ENCODE results near the gene DCAKD. TPM values are rescaled to one million over a fixed set of nuclear protein-coding genes. Genes with fewer than 3 reads are reported as not detected.

The DCAKD gene
- total and polyA plus RNA-seq, 12 donors: 21.1 to 46.2 (median 31.9) TPM

DNA sequence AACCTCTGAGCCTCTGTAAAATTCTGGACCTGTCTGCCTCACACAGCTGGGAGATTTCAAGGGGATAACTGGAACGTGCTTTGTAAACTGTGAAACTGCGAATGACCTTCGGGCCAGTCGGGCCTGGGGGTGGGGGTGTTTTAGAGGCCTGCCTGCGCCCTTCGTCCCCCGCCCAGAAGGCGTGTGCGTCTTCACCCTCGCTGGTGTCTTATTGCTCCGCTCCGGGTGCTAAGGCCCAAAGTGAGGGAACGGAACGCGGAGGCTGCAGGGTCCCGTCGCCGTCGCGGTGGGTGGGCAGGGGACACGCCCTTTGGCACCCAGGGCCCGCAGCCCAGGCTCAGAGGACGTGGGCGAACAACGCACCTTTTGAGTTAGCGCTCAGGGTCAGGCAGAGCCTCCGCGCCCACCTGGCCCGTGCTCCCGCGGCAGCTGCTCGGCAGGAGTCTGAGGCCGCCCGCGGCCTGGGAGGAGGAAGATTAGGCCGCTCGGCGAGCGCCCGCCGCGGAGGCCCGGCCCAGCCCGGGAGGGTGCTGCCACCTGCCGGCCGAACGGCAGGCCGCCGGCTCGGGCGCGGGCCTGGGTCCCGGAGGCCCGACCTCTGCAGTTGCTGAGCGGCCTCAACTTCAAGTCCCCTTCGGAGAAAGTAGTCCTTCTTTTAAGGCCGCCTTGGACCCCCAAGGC, 29.7 kb downstream of the DCAKD start:
- ATAC-seq: peak; percentile 76 to 86 (median 80)
- WGBS, 2 donors: 4 to 5% methylated on average over 57 of the region's 57 CpGs
- peak overlapping the region; percentile 4 to 61 (median 53) for H3K4me3 ChIP-seq
- H3K27ac ChIP-seq: peak overlapping the region in 9 of 10 donors; percentile 61 to 81 (median 71)
- peak; percentile 44 to 81 for DNase-seq
- no peaks in the 10 kb centered on the region for H3K9me3 ChIP-seq
- peaks cover 0 to 44% (median 0%) of the 10 kb centered on the region in 7 donors for H3K27me3 ChIP-seq
- peaks cover 13 to 46% (median 38%) of the 10 kb centered on the region in 9 donors for H3K4me1 ChIP-seq
- H3K36me3 ChIP-seq: peaks cover 0 to 12% (median 2%) of the 10 kb centered on the region in 9 donors
- TF ChIP-seq, protein P1, sequence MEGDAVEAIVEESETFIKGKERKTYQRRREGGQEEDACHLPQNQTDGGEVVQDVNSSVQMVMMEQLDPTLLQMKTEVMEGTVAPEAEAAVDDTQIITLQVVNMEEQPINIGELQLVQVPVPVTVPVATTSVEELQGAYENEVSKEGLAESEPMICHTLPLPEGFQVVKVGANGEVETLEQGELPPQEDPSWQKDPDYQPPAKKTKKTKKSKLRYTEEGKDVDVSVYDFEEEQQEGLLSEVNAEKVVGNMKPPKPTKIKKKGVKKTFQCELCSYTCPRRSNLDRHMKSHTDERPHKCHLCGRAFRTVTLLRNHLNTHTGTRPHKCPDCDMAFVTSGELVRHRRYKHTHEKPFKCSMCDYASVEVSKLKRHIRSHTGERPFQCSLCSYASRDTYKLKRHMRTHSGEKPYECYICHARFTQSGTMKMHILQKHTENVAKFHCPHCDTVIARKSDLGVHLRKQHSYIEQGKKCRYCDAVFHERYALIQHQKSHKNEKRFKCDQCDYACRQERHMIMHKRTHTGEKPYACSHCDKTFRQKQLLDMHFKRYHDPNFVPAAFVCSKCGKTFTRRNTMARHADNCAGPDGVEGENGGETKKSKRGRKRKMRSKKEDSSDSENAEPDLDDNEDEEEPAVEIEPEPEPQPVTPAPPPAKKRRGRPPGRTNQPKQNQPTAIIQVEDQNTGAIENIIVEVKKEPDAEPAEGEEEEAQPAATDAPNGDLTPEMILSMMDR (IDR thresholded peaks at IDR 0.05): peak; percentile 77 to 99 (median 92)
- intact Hi-C loops (cut with DNase I): loop anchor here in 9 of 10 donors (1.0 to 10.0 kb wide), 11 partner anchors 73 to 249 kb away; a partner anchor contains a TSS

DNA sequence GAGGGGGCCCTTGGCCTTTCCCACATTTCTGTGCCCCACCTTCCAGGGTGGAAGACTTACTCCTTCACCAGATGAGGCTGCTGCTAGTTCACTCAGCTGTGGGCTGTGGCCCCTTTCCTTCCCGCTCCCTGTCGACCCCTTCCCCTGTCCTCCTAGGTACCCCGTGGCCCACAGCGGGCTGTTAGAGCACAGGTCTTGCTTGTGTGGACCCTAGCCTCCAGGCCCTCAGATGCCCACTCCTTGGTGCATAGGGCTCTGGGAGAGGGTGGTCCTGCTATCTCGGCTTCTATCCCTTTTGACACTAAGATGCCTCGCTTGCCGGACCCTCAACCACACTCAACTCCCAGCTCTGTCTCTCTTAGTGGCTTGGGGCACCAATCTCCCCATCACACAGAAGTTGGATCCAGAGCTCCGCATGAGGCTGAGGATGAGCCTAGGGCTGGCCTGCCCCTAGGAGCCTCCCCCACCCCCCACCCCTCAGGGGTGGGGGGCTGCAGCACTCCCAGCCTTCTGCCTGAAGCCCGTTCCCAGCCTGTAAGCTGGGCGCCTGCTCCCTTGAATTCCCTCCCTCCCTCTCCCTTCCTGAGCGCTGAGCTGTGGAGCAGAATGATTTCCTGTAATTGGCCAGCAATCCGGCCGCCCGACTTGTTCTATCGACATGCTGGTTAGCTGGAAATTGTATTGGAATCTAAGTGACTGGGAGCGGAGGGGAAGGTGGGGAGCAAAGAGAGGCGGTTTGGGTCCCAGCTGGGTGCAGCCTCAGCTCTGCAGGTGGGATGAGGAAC, 30.9 kb downstream of the DCAKD start:
- no peaks in the 10 kb centered on the region for H3K9me3 ChIP-seq
- peaks cover 13 to 46% (median 38%) of the 10 kb centered on the region in 9 donors for H3K4me1 ChIP-seq
- ATAC-seq (peak in 5 of 8 donors; percentile 5 to 31 (median 15)), DNase-seq (peak in 1 of 2 donors; percentile 36)
- peaks cover 0 to 44% (median 0%) of the 10 kb centered on the region in 7 donors for H3K27me3 ChIP-seq
- intact Hi-C loops (cut with DNase I): loop anchor here in 9 of 10 donors (1.0 to 10.0 kb wide), 11 partner anchors 74 to 248 kb away; a partner anchor contains a TSS
- 41 to 56% methylated on average over 17 of the region's 17 CpGs for WGBS, 2 donors
- H3K36me3 ChIP-seq: peaks cover 0 to 7% (median 0%) of the 10 kb centered on the region in 9 donors
- peak overlapping the region in 1 of 10 donors; percentile 9 for H3K27ac ChIP-seq
- no peak overlapping the region for H3K4me3 ChIP-seq
- TF ChIP-seq, protein P1 (IDR thresholded peaks at IDR 0.05): no peak

DNA sequence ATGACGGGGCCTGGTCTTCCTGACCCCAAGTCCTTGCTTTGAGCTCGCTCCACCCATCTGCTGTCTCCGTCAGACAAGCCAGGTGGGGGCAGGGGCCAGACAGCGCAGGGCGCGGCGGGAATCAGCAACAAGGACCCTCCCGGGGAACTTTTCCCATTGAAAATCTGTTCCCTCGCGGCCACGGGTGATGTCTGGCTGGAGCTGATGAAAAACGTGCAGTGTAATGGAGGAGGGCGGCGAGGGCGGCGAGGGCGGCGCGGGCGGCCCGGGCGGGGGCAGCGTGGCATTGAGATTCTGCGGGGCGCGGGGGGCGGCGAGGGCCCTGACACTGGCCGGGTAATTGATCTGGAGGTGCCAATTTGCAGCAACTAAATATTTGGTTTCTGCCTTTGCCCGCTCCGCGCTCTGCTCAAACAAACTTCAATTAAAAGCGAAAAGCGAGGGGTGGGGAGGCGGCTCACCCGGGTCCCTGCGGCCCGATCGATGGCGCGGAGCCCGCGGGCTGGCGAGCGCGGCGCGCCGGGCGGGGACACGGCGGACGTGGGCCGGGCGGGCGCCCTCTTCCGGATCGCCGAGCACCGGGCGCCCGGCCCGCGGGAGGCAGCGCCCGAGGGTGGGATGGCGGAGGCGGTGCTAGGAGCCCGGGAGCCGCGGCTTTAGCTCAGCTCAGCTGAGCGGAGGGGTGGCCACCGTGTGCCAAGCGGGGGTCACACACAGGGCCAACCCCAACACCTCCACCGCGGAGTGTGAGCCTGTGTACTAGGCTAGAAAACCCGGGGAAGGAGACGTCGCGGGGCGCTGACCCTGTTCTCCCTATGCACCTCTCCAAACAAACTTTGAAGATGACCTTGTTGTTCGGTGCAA, 32.4 kb downstream of the DCAKD start:
- H3K36me3 ChIP-seq: no peaks in the 10 kb centered on the region
- H3K9me3 ChIP-seq: no peaks in the 10 kb centered on the region
- intact Hi-C loops (cut with DNase I): loop anchor here in 6 of 10 donors (2.0 to 10.0 kb wide), 4 partner anchors 42 to 244 kb away; no protein-coding TSS in a partner anchor
- 4% methylated on average over 68 to 82 of the region's 82 CpGs for WGBS, 2 donors
- TF ChIP-seq, protein P1 (IDR thresholded peaks at IDR 0.05): peak; percentile 26 to 68 (median 49)
- H3K27ac ChIP-seq: peak overlapping the region in 9 of 10 donors; percentile 31 to 72 (median 65)
- DNase-seq (peak; percentile 16 to 67), ATAC-seq (peak; percentile 55 to 75 (median 68))
- peaks cover 13 to 46% (median 38%) of the 10 kb centered on the region in 9 donors for H3K4me1 ChIP-seq
- peaks cover 0 to 44% (median 0%) of the 10 kb centered on the region in 7 donors for H3K27me3 ChIP-seq
- H3K4me3 ChIP-seq: peak overlapping the region; percentile 11 to 63 (median 58)
